OCI-LY7 (cell line): ENCODE data around the gene WDR37.

Experiments
- CTCF ChIP-seq: fragments of 200-600 bp; sonication (generic); conservative IDR thresholded peaks from 2 replicates; pipeline ENCODE4 v1.5.1; 2014; ENCODE audit warnings: mild to moderate bottlenecking, antibody characterized with exemption, low read length, moderate library complexity, mixed read lengths
- EZH2phosphoT487 ChIP-seq: fragments of 200-600 bp; sonication (generic); IDR thresholded peaks from 2 replicates; pipeline ENCODE4 v1.6.1; 2018; ENCODE audit warnings: low read depth, borderline replicate concordance, mild to moderate bottlenecking, mixed run types, antibody characterized with exemption, low read length, moderate library complexity, mixed read lengths

GRCh38 chr10:1141261-1141660 is 85.1 kb downstream of the WDR37 start:
- TF ChIP-seq CTCF (no peak), EZH2phosphoT487 (no peak)
